Urinary bladder (tissue), 4 donors: Measurements from ENCODE around the gene FBXO31. TPM values are rescaled to one million over a fixed set of nuclear protein-coding genes. Genes with fewer than 3 reads are reported as not detected.

ENCODE experiments used
- DNase-seq: peaks from one replicate; pipeline ENCODE4 v3.0.0-alpha.2; 2015; ENCODE audit errors: extremely low spot score
- H3K27ac ChIP-seq: one replicate; pipeline ENCODE4 v1.5.1; 2013; ENCODE audit warnings: low read depth, mild to moderate bottlenecking, moderate library complexity
- H3K36me3 ChIP-seq: one replicate; pipeline ENCODE4 v1.6.1; 2013; ENCODE audit warnings: mild to moderate bottlenecking, moderate library complexity; ENCODE audit not compliant: insufficient read depth
- H3K4me1 ChIP-seq: one replicate; pipeline ENCODE4 v1.6.1; 2013; ENCODE audit warnings: mild to moderate bottlenecking, moderate library complexity; ENCODE audit not compliant: insufficient read depth
- H3K4me3 ChIP-seq: one replicate; pipeline ENCODE4 v1.5.1; 2013; ENCODE audit warnings: low read depth, low read length
- WGBS: extraction: QIAGEN DNeasy Blood & Tissue Kit; methylation state at CpG from one replicate; pipeline ENCODE4 v1.1.7; 2013; 5-methylcytosine and 5-hydroxymethylcytosine counted together
- polyA plus RNA-seq: library from polyadenylated mRNA; stranded (reverse); fragments of 200-250 nt; gene quantifications from one replicate; pipeline ENCODE4 v1.2.3, GENCODE V29; 2013
- total RNA-seq: library from RNA; depleted of rRNA; stranded (reverse); fragments of >200 nt; gene quantifications from one replicate; pipeline ENCODE4 v1.2.3, GENCODE V29; 2014
- donor health status: healthy with polysubstance abuse.
- donor health status: healthy.

Gene FBXO31
- total and polyA plus RNA-seq, 2 donors = 15.0 to 65.2 TPM

DNA sequence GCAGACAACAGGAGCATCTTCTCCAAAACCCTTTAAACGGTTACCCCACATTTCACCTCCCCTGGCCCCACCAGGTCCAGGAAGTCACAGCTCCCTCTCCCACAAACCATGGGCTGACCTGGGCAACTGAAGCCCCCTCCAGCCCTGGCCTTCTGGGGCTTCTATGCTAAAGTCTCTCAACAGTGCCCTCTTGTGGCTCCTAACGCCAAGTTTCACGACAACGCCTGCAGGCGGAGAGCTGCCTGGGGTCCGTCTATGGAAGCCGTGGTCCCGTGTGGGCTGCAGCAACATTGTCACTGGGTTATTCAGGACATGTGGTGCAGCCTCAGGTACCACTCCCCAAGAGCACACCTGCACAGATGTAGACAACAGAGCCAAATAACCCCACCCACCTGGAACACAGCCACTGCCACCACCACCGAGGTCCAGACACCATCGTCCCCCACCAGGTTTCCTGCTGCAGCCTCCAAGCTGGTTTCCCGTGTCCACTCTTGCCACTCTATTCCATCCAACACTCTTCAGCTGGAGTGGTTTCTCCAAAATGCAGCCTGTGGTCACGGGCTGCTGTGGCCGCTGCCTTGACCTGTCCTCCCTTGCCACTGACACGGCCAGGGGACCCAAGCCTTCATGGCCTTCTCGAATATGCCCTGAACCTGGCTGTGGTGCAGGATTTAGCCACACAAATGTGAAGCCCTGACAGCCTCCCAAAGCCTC, 85.5 kb downstream of the FBXO31 start:
- Histone ChIP-seq H3K27ac (no peak overlapping the region), H3K4me1 (no peaks in the 10 kb centered on the region), H3K36me3 (no peaks in the 10 kb centered on the region), H3K4me3 (no peak overlapping the region)
- WGBS = 52% methylated on average over 15 of the region's 15 CpGs
- no peak for DNase-seq

DNA sequence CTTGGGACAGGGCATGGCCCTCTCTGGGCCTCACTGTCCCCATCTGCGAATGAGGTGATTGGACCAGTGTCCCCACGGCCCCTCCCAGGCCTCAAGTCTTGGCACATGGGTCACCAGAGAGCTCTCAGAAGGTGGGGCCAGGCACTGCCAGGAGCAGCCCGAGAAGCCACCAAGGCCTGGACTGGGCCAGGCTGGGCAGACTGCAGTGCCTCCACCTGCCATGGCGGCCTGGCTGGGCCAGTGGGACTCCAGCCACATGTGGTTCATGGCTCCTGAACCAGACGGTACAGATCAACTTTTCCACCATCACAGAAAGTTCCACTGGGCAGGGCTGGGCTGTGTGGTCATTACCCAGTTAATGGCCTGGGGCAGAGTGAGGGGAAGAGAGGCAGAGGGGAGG, 86.2 kb downstream of the FBXO31 start:
- no peaks in the 10 kb centered on the region for H3K4me1 ChIP-seq
- H3K36me3 ChIP-seq = no peaks in the 10 kb centered on the region
- no peak for DNase-seq
- H3K4me3 ChIP-seq = no peak overlapping the region
- 93% methylated on average over 5 of the region's 5 CpGs for WGBS
- no peak overlapping the region for H3K27ac ChIP-seq

DNA sequence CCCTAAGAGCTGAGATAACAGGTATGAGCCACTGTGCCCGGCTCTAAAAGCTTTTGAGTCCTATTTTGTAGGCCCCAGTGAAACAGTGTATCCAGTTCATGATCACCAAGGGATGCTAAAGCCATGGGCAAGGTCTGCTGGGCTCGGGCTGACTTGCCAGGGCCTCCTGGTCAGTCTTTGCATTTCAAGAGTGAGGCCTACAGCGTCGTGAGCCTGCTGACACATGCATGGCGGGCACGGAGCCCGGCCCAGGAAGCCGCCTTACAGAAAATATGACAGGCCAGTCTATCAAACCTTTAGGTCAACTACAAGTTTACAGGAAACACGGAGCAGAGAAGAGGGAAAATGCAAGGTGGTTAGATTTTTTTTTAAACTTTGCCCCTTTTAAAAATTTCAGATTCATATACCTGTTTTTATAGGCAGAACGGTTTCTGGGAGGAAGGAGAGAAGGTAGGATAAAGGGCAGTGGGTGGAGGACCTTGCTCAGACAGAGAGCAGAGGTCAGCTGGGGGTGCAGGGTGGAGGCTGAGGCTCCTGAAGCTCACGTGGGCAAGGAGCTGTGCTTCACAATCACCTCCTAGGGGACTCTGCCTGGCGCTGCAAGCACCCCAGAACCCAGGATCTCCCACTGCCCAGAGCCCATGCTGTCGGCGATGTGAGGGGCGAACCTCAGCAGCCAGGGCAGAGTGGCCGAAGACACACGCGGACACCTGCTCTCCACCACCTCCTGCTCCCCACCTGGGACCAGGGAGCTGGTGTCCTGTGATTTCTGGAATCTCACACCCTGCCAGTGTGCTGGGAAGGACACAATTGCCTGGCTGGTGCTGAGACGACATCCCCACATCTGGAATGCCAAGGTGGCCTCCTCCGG, 87.7 kb downstream of the FBXO31 start:
- H3K4me1 ChIP-seq = no peaks in the 10 kb centered on the region
- no peak overlapping the region for H3K4me3 ChIP-seq
- H3K27ac ChIP-seq = no peak overlapping the region
- 84% methylated on average over 20 of the region's 20 CpGs for WGBS
- no peaks in the 10 kb centered on the region for H3K36me3 ChIP-seq
- no peak for DNase-seq

DNA sequence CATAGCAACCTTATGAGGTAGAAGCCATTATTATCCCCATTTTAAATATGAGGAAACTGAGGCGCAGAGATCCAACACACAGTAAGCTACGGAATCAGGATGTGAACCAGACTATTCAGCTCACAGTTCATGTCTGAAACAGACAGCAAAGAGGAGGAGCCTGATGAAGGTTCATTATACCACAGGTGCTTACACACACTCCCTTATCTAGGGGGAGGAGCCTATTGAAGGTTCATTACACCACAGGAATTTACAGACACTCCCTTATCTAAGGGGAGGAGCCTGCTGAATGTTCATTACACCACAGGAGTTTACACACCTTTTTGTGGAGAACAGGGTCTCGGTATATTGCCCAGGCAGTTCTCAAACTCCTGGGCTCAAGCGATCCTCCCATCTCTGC, 88.3 kb downstream of the FBXO31 start:
- H3K4me1 ChIP-seq = no peaks in the 10 kb centered on the region
- DNase-seq = no peak
- no peaks in the 10 kb centered on the region for H3K36me3 ChIP-seq
- 91% methylated on average over 4 of the region's 4 CpGs for WGBS
- no peak overlapping the region for H3K4me3 ChIP-seq
- no peak overlapping the region for H3K27ac ChIP-seq

DNA sequence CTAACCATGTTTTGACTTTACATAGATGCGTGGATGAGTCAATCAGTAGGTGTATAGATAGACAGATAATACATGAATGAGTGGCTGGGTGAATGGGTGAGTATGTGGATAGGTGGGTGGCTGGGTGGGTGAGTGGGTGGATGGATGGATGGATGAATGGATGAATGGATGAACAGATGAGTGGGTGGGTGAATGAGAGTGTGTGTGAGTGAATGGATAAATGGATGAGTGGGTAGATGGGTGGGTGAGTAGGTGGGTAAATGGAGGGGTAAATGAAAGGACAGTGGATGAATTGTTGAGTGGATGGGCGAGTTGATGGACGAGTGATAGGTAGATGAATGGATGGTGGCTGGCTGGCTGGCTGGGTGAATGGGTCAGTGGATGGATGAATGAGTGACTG, 89.6 kb downstream of the FBXO31 start:
- WGBS = 95% methylated on average over 3 of the region's 3 CpGs
- Histone ChIP-seq H3K4me3 (no peak overlapping the region), H3K4me1 (no peaks in the 10 kb centered on the region), H3K27ac (no peak overlapping the region), H3K36me3 (no peaks in the 10 kb centered on the region)
- DNase-seq = no peak

DNA sequence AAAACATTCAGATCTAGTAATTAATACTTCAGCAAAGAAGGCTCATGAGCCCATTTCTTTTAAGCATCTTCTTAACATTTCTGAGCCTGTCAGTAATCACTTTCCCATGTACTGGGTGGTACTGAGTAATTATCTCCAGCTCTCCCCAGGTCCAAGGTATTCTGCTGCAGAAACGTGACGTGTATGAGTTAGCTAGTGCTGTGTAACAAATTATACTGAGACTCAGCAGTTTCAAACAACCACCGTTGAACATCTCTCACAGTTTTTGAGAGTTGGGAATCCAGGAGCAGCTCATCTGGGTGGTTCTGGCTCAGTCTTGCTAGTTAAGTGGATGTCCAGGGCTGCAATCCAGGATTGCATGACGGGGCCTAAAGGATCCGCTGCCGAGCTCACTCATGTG, 91.6 kb downstream of the FBXO31 start:
- H3K27ac ChIP-seq = no peak overlapping the region
- no peak for DNase-seq
- H3K36me3 ChIP-seq = no peaks in the 10 kb centered on the region
- H3K4me1 ChIP-seq = no peaks in the 10 kb centered on the region
- 97% methylated on average over 6 of the region's 6 CpGs for WGBS
- H3K4me3 ChIP-seq = no peak overlapping the region

DNA sequence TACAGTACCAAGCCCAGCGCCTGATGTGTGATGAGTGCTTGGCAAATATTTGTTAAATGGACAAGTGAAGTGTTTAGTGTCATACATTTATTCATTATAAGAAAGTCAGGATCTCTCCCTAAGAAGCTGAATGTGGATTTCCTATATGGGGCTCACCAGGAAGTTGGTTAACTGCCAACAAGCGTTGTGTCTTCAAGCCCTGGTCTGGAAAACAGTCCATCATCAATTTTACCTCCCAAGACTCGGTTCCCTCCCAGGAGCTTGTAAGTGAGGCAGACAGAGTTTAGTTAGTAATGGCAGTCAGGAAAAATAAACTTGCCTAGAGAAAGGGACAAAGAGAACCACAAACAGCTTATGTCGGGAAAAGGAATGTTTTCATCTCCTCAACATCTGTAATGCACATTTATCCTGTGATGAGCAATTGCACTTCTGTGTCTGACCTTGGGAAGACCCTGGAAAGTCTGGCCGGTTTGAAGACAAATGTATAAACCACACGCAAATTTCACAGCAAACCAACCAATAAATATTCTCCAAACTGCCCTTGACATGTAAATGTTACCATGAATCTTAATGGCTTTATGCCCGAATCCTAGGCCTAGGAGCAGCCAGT, 94.7 kb downstream of the FBXO31 start:
- DNase-seq = no peak

DNA sequence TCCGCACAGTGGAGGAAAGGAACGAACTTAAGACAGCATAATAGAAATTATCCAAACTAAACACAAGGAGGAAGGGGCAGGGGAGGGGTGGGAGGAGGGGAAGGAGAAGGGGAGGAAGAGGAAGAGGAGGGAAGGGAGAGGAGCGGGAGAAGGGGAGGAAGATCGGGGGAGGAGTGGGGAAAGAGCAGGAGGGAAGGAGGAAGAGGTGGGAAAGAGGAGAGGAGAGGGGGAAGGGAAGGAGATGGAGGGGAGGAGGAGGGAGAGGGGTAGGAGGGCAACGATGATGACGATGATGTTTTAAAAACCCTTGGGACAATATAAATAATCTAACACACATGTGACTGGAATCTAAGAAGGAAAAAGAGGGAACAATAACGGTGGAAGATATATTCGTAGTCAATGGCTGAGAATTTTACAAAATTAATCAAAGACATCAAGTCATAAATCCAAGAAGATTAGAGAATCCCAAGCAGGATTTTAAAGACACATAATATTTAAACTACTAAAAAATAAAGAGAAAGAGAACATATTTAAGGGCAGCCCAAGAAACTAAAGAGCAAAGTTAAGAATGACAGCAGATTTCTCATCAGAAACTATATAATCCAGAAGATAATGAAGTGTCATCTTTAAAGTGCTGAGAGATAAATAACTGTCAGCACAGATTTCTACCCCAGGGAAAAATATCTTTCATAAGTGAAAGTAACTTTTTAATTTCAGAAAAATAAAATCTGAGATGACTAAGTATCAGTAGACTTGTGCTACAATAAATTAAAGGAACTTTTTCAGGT, 96.5 kb downstream of the FBXO31 start:
- no peak for DNase-seq
- Histone ChIP-seq H3K27ac (no peak overlapping the region), H3K4me1 (no peaks in the 10 kb centered on the region), H3K36me3 (no peaks in the 10 kb centered on the region), H3K4me3 (no peak overlapping the region)
- WGBS = 86% methylated on average over 8 of the region's 8 CpGs

More for the DNA sequence above, 94.7 kb downstream of the FBXO31 start:
- H3K4me1 ChIP-seq = no peaks in the 10 kb centered on the region
- H3K36me3 ChIP-seq = no peaks in the 10 kb centered on the region
- H3K27ac ChIP-seq = no peak overlapping the region
- H3K4me3 ChIP-seq = no peak overlapping the region
- WGBS = 58% methylated on average over 7 of the region's 7 CpGs

DNA sequence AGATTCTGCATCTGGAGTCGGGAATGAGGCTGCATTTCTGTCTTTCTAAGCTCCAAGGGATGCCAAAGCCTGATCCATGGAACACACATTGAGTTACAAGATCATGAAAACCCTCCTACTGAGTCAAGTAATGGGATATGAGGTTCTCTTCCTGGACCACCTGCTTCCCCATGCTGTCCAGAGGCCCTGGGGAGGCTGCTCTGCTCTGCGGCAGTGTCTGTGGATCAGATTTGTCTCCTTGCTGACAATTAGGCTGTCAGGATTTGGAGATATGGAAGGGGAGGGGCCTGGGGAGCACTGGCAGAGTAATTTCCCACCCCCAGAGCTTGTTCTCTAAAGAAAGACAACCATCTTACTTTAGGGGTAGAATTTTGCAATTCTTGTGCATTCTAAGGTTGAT, 99.4 kb downstream of the FBXO31 start:
- WGBS = 88% methylated on average over 2 of the region's 2 CpGs
- no peaks in the 10 kb centered on the region for H3K36me3 ChIP-seq
- H3K27ac ChIP-seq = no peak overlapping the region
- no peak for DNase-seq
- H3K4me1 ChIP-seq = no peaks in the 10 kb centered on the region
- H3K4me3 ChIP-seq = no peak overlapping the region

DNA sequence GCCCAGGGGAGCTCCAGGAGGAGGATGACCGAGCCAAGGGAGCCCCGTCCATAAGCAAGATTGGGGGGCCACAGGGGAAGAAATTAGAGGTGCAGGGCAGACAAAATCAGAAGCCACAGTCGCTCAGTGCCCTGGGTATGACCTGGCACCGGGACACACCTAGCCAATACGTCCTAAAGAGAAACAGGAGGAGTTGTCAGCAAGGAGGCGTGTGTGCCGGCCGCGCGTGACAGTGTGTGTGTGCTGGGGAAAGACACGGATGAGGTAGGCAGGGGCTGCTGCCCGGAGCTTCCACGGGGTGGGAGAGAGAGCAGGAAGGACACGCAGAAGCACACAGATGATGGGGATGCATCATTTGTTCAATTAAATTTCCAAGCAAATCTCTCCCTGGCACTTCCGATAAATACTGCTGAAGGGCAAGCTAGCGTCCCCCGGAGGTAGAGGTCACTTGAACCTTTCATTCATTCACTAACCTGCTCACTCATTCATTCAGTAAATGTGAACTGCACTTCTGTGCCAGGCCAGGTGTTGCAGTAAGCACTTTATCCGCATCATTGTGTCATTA, 104.4 kb downstream of the FBXO31 start:
- WGBS = 73% methylated on average over 18 of the region's 18 CpGs
- Histone ChIP-seq H3K4me3 (no peak overlapping the region), H3K4me1 (no peaks in the 10 kb centered on the region), H3K36me3 (no peaks in the 10 kb centered on the region), H3K27ac (no peak overlapping the region)
- DNase-seq = no peak

DNA sequence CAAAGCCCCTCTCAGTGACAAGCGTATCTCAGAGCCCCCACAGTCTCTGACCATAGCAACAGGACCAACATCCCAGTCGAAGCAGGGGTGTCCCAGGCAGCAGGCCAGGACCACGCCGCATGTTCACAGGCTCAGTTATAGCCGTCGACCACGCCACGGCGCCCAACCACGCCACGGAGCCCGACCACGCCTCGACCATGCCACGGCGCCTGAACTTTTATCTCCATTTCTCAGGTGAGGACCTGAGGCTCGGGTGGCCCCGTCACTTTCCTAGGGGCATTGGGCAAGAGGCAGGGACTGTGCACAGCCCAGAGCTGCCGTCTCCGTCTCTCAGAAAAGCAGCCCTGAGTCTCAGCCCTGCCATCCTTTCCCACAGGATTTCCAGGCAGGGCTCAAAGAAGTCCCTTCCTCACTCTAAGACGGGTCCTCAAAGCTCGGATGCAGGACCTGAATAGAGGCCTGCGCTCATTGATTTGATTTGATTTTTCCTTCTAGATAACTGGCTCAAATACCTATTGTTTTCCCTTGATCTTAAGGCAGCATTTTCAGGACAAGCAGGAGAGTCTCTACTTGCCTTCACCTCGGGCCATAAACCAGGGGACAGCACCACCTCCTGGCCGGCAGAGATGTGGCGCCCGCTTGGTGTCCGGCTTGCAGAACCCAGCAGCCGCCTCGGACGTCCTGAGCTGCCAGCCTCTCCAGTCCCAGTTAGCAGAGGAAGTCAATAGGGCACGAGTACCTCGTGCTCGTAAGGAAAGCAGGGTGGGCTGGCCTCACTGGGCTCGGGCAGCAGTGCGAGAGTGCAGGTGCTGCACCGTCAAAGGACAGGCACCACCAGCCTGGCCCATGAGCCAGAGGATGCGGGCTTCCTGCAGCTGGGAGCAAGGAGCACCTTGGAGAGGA, 105.1 kb downstream of the FBXO31 start:
- Histone ChIP-seq H3K4me1 (no peaks in the 10 kb centered on the region), H3K36me3 (no peaks in the 10 kb centered on the region), H3K4me3 (no peak overlapping the region), H3K27ac (no peak overlapping the region)
- DNase-seq = peak; percentile 49
- 53% methylated on average over 38 of the region's 38 CpGs for WGBS
